Superior temporal gyrus (tissue), 1 donor: ENCODE data around the gene AMD1.
"Not testable (repeated sequence)": the region's sequence is repeated elsewhere in the genome, so short reads cannot be mapped to it uniquely, and the experiment has no call there.

ENCODE experiments used
- DNase-seq: peaks from one replicate; pipeline ENCODE4 v3.0.0-alpha.2; 2016; ENCODE audit errors: extremely low spot score

AMD1 gene

GRCh38 chr6:110873981-110874879, at the start of gene AMD1:
Gene AMD1 (plus strand): TSS chr6:110874785. CDS start chr6:110875106, 321 bp downstream.
- DNase-seq: peak; percentile 99

GRCh38 chr6:110826236-110827129, 48.1 kb upstream of the AMD1 start:
- DNase-seq: no peak

GRCh38 chr6:110828396-110828795, 46.2 kb upstream of the AMD1 start:
- peak; percentile 48 for DNase-seq

GRCh38 chr6:110831405-110831804, 43.2 kb upstream of the AMD1 start:
- no peak for DNase-seq

- no peak for DNase-seq
Observed at GRCh38 chr6:110833831-110834230, 40.8 kb upstream of the AMD1 start.

DNA sequence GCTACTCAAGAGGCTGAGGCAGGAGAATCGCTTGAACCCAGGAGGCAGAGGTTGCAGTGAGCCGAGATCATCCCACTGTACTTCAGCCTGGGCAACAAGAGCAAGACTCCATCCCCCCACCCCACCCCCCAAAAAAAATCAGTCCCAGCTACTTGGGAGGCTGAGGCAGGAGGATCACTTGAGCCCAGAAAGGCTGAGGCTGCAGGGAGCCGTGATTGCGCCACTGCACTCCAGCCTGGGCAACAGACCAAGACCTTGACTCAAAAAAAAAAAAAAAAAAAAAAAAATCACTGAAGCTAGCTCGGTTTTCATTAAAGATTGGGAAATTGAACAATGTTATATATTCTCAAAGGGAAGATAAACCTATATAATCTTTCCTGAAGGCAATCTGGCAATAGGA, 38.8 kb upstream of the AMD1 start:
- DNase-seq: not testable (repeated sequence)

- DNase-seq: no peak
Observed at GRCh38 chr6:110841266-110841665, 33.3 kb upstream of the AMD1 start.

- no peak for DNase-seq
Observed at GRCh38 chr6:110849781-110850180, 24.8 kb upstream of the AMD1 start.

- DNase-seq: no peak
Observed at GRCh38 chr6:110852773-110853172, 21.8 kb upstream of the AMD1 start.

DNA sequence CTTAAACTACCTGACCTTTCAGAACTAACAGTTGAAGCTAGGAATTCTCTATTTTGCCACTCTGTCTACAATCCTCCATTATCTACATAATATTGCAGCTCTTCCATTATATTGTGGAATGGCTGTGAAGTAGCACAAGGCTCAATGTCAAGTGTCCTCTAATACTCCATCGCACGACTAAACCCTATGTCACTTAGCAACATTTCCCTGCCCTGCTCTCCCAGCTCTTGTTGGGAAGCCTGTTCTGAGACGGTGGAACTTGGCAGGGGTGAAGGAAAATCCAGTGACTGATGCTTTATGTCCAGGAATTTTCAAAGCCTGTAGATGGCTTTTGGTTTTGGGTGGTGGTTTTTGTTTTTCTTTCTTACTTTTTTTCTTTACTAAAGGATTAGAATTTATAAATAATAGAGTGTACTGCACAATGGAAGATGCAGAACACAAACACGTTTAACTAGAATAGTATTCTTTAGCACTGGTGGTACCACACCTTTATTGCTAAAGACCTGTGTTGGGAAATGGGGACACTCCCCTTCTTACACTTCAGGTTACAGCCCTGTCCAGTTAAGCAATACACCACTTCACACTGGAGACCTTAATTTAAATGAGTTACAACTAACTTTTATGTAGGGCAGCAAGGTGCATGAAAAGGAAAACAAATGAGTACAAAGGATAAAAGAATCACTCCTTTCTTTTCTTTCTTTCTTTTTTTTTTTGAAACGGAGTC, 20.7 kb upstream of the AMD1 start:
- no peak for DNase-seq

- DNase-seq: no peak
Observed at GRCh38 chr6:110856296-110856695, 18.3 kb upstream of the AMD1 start.

- no peak for DNase-seq
Observed at GRCh38 chr6:110858016-110858415, 16.6 kb upstream of the AMD1 start.

- no peak for DNase-seq
Observed at GRCh38 chr6:110858562-110859214, 15.9 kb upstream of the AMD1 start.

DNA sequence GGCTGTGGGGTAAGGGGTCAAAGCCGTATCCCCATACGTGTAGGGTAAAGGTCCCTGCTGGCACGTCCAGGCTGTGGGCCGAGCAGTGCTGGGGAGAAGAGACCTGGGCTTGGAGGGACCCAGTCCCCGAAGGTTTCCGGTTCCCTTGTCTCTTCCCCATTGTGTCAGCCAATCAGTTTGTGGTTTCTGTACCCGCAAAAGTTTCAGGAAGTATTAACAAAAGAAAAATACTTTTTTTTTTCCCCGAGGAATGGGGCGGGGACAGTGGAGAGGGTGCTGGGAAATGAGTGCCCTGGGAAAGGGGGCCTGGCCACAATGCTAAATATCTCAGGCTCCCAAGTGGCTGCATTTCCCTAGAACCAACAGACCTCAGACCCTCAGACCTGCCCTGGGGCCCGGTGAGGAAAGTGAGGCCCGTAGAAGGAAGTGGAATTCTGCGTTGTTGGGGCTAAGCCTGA, 15.2 kb upstream of the AMD1 start:
- DNase-seq: no peak

GRCh38 chr6:110864824-110865223, 9.8 kb upstream of the AMD1 start:
- no peak for DNase-seq

- DNase-seq: no peak
Observed at GRCh38 chr6:110874880-110875547, 429 bp downstream of the AMD1 start.

DNA sequence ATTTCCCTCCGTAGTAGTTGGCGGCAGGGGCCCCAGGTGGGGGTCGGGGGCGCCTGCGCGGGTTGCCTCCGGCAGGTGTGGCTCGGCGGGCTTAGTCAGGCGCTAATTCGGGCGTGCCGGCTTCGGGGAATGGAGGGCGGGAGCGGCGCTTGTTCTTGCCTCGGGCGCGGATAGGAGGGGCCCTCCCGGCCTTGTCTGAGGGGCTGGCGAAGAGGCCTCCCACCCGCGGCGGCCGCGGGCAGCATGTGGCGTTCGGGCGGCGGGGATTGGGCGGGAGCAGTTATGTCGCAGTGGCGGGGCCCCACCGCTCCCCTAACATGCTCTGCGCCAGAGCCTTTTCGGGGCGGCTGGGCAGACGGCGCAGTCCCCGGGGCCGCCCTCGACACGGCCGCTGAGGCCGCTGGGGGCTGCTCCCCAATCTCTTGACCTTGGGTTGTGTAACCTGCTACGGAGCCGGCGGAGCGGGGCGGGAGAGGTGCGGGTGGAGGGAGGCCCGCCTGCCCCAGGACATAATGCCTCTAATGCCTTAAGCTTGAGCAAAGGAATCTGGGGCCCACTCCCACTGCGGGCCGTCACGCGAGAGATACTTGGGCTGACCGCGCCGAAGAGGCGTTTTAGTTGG, 1.1 kb downstream of the AMD1 start:
- DNase-seq: no peak

- DNase-seq: peak; percentile 85
Observed at GRCh38 chr6:110876170-110876773, 1.7 kb downstream of the AMD1 start.

- peak; percentile 62 for DNase-seq
Observed at GRCh38 chr6:110876806-110877564, 2.4 kb downstream of the AMD1 start.
